ENCODE measurements around the gene SLC10A6.

Gene SLC10A6

GRCh38 chr4:86848136-86848535 is 1.0 kb downstream of the SLC10A6 start:
- in situ Hi-C loops (cut with HindIII; ENCODE audit: low sequenced_read_pairs): no loop called here

GRCh38 chr4:86847571-86847970 is 1.6 kb downstream of the SLC10A6 start:
- in situ Hi-C loops (cut with HindIII; ENCODE audit: low sequenced_read_pairs): no loop called here

GRCh38 chr4:86846921-86847320 is 2.3 kb downstream of the SLC10A6 start:
- in situ Hi-C loops (cut with HindIII; ENCODE audit: low sequenced_read_pairs): no loop called here

- in situ Hi-C loops (cut with HindIII; ENCODE audit: low sequenced_read_pairs): no loop called here
Measured at GRCh38 chr4:86845593-86845992, 3.6 kb downstream of the SLC10A6 start.

- in situ Hi-C loops (cut with HindIII; ENCODE audit: low sequenced_read_pairs): no loop called here
Measured at GRCh38 chr4:86841309-86841708, 7.9 kb downstream of the SLC10A6 start.

- in situ Hi-C loops (cut with HindIII; ENCODE audit: low sequenced_read_pairs): no loop called here
Measured at GRCh38 chr4:86840858-86841257, 8.3 kb downstream of the SLC10A6 start.

GRCh38 chr4:86837691-86838503 is 11.3 kb downstream of the SLC10A6 start:
- in situ Hi-C loops (cut with HindIII; ENCODE audit: low sequenced_read_pairs): no loop called here

GRCh38 chr4:86835677-86836076 is 13.5 kb downstream of the SLC10A6 start:
- in situ Hi-C loops (cut with HindIII; ENCODE audit: low sequenced_read_pairs): no loop called here

- in situ Hi-C loops (cut with HindIII; ENCODE audit: low sequenced_read_pairs): no loop called here
Measured at GRCh38 chr4:86834901-86835300, 14.3 kb downstream of the SLC10A6 start.

GRCh38 chr4:86833615-86834014 is 15.6 kb downstream of the SLC10A6 start:
- in situ Hi-C loops (cut with HindIII; ENCODE audit: low sequenced_read_pairs): no loop called here

- in situ Hi-C loops (cut with HindIII; ENCODE audit: low sequenced_read_pairs): no loop called here
Measured at GRCh38 chr4:86831262-86832130, 17.7 kb downstream of the SLC10A6 start.

GRCh38 chr4:86825511-86825910 is 23.7 kb downstream of the SLC10A6 start:
- in situ Hi-C loops (cut with HindIII; ENCODE audit: low sequenced_read_pairs): no loop called here

GRCh38 chr4:86822136-86822535 is 27.0 kb downstream of the SLC10A6 start:
- in situ Hi-C loops (cut with HindIII; ENCODE audit: low sequenced_read_pairs): no loop called here

- in situ Hi-C loops (cut with HindIII; ENCODE audit: low sequenced_read_pairs): no loop called here
Measured at GRCh38 chr4:86821151-86821550, 28.0 kb downstream of the SLC10A6 start.

- in situ Hi-C loops (cut with HindIII; ENCODE audit: low sequenced_read_pairs): no loop called here
Measured at GRCh38 chr4:86819561-86819960, 29.6 kb downstream of the SLC10A6 start.

- in situ Hi-C loops (cut with HindIII; ENCODE audit: low sequenced_read_pairs): no loop called here
Measured at GRCh38 chr4:86818841-86819240, 30.3 kb downstream of the SLC10A6 start.

- in situ Hi-C loops (cut with HindIII; ENCODE audit: low sequenced_read_pairs): no loop called here
Measured at GRCh38 chr4:86818211-86818610, 31.0 kb downstream of the SLC10A6 start.

- in situ Hi-C loops (cut with HindIII; ENCODE audit: low sequenced_read_pairs): no loop called here
Measured at GRCh38 chr4:86816501-86817273, 32.5 kb downstream of the SLC10A6 start.

GRCh38 chr4:86815653-86816052 is 33.5 kb downstream of the SLC10A6 start:
- in situ Hi-C loops (cut with HindIII; ENCODE audit: low sequenced_read_pairs): no loop called here

- in situ Hi-C loops (cut with HindIII; ENCODE audit: low sequenced_read_pairs): no loop called here
Measured at GRCh38 chr4:86810847-86811246, 38.3 kb downstream of the SLC10A6 start.

- in situ Hi-C loops (cut with HindIII; ENCODE audit: low sequenced_read_pairs): no loop called here
Measured at GRCh38 chr4:86809809-86810208, 39.4 kb downstream of the SLC10A6 start.

Data from DLD1 (cell line).